Mononuclear cell (primary cell): ENCODE results near the gene ZNF850. TPM values are rescaled to one million over a fixed set of nuclear protein-coding genes. Genes with fewer than 3 reads are reported as not detected.
A peak's percentile ranks its signal among the peaks of the same experiment; 100 is the strongest.
"Not testable (repeated sequence)": the region's sequence is repeated elsewhere in the genome, so short reads cannot be mapped to it uniquely, and the experiment has no call there.

ENCODE experiments used
- H3K27me3 ChIP-seq: 2 replicates; pipeline ENCODE4 v1.6.0; 2011; ENCODE audit warnings: low read length, control low read depth; ENCODE audit not compliant: insufficient read depth
- H3K4me1 ChIP-seq: 2 replicates; pipeline ENCODE4 v1.5.1; 2011; ENCODE audit warnings: mild to moderate bottlenecking, low read length, control low read depth; ENCODE audit not compliant: insufficient read depth
- H3K4me3 ChIP-seq: 2 replicates; pipeline ENCODE4 v1.5.1; 2011; ENCODE audit warnings: mild to moderate bottlenecking, low read length, moderate library complexity
- H3K9me3 ChIP-seq: 2 replicates; pipeline ENCODE4 v1.5.1; 2011; ENCODE audit warnings: low read depth, mild to moderate bottlenecking, control low read depth, low read length
- total RNA-seq: library from RNA; depleted of rRNA; stranded (reverse); fragments of >200 nt; gene quantifications from one replicate; pipeline ENCODE4 v1.2.3, GENCODE V29; 2012

Gene ZNF850
- total RNA-seq, 1 donor: 1.4 TPM

DNA sequence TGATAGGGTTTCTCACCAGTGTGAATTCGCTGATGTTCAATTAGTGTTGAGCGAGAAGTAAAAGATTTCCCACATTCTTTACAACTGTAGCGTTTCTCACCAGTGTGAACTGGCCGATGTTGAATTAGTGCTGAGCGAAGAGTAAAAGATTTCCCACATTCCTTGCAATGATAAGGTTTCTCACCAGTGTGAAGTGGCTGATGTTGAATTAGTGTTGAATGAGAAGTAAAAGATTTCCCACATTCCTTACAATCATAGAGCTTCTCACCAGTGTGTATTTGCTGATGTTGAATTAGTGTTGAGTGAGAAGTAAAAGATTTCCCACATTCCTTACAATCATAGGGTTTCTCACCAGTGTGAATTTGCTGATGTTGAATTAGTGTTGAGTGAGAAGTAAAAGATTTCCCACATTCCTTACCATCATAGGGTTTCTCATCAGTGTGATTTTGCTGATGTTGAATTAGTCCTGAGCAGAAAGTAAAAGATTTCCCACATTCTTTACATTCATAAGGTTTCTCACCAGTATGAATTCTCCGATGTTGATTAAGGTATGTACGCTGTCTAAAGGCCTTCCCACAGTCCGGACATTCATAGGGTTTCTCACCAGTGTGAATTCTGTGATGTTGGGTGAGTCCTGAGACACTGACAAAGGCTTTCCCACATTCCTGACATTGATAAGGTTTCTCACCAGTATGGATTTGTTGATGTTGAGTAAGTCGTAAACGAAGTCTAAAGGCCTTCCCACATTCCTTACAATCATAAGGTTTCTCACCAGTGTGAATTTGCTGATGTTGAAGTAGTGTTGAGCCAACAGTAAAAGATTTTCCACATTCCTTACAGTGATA lies 24.0 kb downstream of the ZNF850 start:
- no peaks in the 10 kb centered on the region for H3K4me1 ChIP-seq
- H3K9me3 ChIP-seq: peaks cover 99% of the 10 kb centered on the region
- no peak overlapping the region for H3K4me3 ChIP-seq
- no peaks in the 10 kb centered on the region for H3K27me3 ChIP-seq

DNA sequence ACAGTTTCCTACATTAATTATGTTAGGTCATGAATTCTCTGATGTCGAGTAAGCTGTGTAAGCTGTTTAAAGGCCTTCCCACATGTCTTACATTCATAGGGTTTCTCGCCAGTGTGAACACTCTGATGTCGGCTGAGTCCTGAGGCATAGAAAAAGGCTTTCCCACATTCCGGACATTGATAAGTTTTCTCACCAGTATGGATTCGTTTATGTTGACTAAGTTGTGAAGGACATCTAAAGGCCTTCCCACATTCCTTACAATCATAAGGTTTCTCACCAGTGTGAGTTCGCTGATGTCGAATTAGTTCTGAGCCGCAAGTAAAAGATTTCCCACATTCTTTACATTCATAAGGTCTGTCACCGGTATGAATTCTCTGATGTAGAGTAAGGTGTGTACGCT lies 24.9 kb downstream of the ZNF850 start:
- H3K4me3 ChIP-seq: no peak overlapping the region
- H3K9me3 ChIP-seq: peaks cover 100% of the 10 kb centered on the region
- H3K27me3 ChIP-seq: no peaks in the 10 kb centered on the region
- no peaks in the 10 kb centered on the region for H3K4me1 ChIP-seq

DNA sequence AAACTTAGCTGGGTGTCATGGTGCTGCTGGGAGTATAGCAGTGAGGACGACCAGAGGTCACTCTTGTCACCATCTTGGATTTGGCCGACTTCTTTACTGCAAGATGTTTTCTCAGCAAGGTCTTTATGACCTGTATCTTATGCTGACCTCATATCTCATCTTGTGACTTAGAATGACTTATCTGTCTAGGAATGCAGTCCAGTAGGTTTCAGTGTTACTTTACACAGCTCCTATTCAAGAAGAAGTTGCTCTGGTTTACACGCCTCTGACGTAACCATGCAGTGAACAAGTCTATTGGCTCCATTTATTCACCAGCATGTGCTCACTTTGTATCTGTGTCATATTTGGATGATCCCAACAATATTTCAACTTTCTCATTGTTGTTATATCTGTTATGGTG lies 26.7 kb downstream of the ZNF850 start:
- H3K27me3 ChIP-seq: no peaks in the 10 kb centered on the region
- H3K9me3 ChIP-seq: peaks cover 97% of the 10 kb centered on the region
- H3K4me3 ChIP-seq: no peak overlapping the region
- no peaks in the 10 kb centered on the region for H3K4me1 ChIP-seq

DNA sequence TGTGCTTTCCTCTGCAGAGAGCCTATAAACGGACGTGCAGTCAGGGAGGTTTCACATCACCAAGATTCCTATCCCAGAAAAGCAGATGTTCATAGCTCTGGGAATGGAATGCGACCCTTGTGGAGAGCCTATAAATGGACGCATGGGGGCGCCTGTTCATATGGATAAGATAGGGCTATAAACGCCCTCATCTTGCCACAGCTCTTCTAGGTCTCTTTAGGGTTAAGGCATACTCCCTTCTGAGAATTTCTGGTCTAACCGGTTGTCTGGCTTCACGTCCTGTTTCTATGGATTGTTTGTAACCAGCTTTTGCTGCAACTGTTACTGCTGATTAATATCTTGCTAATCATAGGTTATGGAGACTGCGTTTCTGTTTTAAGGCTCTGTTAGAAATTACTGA lies 36.4 kb downstream of the ZNF850 start:
- H3K4me1 ChIP-seq, H3K4me3 ChIP-seq, H3K27me3 ChIP-seq: not testable (repeated sequence)
- peaks cover 86% of the 10 kb centered on the region for H3K9me3 ChIP-seq

DNA sequence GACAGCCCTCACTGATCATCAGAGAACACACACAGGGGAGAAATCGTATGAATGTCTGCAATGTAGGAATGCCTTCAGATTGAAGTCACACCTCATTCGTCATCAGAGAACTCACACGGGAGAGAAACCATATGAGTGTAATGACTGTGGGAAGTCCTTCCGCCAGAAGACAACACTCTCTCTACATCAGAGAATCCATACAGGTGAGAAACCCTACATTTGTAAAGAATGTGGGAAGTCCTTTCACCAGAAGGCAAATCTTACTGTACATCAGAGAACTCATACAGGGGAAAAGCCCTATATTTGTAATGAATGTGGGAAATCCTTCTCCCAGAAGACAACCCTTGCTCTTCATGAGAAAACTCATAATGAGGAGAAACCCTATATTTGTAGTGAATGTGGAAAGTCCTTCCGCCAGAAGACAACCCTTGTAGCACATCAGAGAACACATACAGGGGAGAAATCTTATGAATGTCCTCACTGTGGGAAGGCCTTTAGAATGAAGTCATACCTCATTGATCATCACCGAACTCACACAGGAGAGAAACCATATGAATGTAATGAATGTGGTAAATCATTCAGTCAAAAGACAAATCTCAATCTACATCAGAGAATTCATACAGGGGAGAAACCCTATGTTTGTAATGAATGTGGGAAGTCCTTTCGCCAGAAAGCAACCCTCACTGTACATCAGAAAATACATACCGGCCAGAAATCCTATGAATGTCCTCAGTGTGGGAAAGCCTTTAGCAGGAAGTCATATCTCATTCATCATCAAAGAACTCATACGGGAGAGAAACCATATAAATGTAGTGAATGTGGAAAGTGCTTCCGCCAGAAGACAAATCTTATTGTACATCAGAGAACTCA lies 52.7 kb downstream of the ZNF850 start:
- no peaks in the 10 kb centered on the region for H3K27me3 ChIP-seq
- H3K4me1 ChIP-seq: no peaks in the 10 kb centered on the region
- peaks cover 82% of the 10 kb centered on the region for H3K9me3 ChIP-seq
- H3K4me3 ChIP-seq: no peak overlapping the region

DNA sequence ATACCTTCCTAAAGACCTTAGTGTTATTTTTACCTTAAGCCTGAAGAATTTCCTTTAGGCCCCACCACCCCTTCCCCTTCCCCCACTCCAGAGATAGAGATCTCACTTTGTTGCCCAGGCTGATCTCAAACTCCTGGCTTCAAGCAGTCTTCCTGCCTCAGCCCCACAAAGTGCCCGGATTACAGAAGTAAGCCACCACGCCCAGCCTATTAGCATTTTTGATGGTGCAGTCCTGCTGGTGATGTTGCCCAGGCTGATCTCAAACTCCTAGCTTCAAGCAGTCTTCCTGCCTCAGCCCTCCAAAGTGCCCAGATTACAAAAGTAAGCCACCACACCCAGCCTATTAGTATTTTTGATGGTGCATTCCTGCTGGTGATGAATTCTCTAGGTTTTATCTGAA lies 63.2 kb downstream of the ZNF850 start:
- Histone ChIP-seq H3K27me3 (no peaks in the 10 kb centered on the region), H3K4me1 (no peaks in the 10 kb centered on the region), H3K4me3 (no peak overlapping the region), H3K9me3 (peaks cover 98% of the 10 kb centered on the region)

DNA sequence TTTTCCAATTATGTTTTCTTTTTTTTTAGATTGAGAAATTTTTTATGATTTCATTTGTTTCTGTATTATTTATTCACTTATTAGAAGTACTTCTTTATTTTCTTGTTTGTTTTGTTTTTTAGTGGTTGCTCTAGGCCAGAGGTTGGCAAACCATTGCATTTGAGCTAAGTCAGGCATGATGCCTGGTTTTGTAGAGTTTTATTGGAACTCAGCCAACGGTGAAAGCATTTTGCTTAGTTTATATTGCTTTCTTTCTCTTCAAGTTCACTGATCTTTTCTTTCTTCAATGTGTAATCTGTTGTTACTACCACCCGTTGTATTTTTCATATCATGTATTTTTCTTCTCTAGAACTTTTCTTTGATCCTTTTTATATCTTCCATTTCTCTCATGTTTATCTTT lies 65.5 kb downstream of the ZNF850 start:
- H3K4me1 ChIP-seq: no peaks in the 10 kb centered on the region
- H3K4me3 ChIP-seq: no peak overlapping the region
- H3K27me3 ChIP-seq: no peaks in the 10 kb centered on the region
- peaks cover 76% of the 10 kb centered on the region for H3K9me3 ChIP-seq

DNA sequence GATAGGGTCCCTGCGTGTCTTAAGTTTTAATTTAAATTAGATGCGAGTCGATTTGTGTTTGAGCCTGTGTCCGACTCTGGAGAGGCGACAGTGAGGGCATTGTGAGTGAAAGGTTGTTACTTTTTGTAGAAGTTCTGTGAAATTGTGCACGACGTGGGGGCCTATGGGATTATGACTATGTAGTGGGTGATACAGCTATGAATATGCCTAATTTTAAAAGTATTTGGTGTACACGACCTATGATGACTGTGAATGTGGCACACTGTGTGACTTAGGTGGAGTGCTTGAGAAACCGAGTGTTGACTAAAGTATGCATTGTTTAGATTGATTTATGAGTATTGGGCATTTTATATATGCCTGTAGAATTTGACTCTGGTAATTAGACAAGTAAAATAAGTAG lies 84.5 kb downstream of the ZNF850 start:
- peaks cover 10% of the 10 kb centered on the region for H3K9me3 ChIP-seq
- peak overlapping the region; percentile 67 for H3K4me3 ChIP-seq

DNA sequence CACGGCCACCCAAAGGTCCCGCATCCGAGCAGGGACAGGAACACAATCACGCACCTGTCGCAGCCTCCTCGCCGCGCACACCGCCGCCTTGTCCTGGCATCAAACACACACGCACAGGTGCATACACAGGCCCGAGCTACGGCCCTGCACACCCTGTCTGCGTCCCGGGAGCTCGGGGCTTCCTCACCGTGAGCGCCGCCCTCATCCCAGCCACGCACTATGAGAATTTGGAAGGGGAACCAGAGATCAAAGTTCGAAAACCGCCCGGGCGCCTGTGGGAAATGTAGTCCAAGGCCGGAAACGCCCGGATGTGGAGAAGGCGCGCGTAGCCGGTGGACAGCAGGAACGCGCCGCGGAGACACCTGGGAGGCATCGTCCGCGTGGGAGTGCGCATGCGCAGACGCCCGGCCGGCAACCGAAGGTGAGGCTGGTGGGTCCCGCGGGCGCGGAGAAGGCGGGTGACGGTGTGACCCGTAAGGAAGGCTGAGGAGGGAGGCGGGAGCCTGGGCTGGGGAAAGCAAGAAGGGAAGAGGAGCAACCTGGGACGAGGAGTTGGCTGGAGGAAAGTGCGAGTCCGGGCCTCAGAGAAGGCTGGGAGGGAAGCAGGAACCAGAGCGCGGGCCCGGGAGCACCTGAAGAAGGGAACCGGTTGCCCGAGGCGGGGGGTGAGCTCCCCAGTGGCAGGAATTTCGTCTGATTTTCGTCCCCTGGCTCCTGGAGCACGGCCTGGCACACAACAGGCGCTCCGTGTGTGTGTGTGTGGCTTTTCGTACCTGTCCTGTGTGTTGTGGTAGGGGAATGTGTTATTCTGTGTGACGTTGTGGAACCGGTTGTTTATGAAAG lies 85.2 kb downstream of the ZNF850 start, which contains the start of gene ZNF567:
Gene ZNF567, plus strand, starts transcription at position 399 of the 843 bp plus-strand sequence. CDS start 7,256 bp downstream, outside the sequence.
- H3K27me3 ChIP-seq: no peaks in the 10 kb centered on the region
- peak within 1 kb of the TSS; percentile 67 for H3K4me3 ChIP-seq
- H3K9me3 ChIP-seq: peaks cover 9% of the 10 kb centered on the region
- peaks cover 22% of the 10 kb centered on the region for H3K4me1 ChIP-seq

More for the DNA sequence above, 84.5 kb downstream of the ZNF850 start:
- H3K27me3 ChIP-seq: no peaks in the 10 kb centered on the region
- H3K4me1 ChIP-seq: peaks cover 22% of the 10 kb centered on the region

DNA sequence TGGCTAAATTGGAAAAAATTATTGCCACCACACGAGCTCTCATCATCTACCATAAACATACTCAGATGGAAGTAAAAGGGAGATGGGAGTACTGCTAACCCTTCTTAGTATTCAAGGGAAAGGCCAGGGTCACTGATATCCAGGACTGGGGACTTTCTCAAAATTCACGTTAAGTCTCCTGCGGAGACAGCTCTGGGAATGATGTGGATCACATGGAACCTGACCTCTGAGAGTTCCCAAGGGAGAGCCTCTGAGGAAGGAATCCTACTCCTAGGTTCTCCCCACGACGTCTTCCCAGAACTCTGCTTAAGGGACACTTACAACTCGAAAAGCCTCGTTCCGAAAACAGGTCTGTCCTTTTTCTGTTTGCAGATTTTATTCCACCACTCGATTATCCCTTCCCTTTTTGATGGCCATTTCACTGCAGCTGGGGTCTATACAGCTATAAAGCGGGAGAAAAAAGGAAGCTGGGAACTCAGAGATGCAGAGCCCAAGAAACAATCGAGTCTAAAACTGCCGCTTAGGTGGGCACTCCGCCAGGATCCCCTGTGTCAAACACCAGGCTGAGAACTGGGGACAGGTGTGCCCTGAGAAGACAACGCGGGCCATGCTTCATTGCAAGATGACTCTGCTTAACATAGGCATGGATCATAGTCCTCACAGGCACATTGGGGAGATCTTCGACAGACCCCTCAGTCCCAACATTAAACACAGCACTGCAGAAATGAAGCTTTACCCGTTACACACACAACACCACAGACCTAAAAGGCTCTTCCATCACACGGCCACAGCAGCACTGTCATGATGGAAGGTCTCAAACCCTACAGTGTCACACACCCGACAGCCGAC lies 86.0 kb downstream of the ZNF850 start:
- Histone ChIP-seq H3K9me3 (peaks cover under 1% of the 10 kb centered on the region), H3K4me1 (peaks cover 22% of the 10 kb centered on the region), H3K4me3 (peak overlapping the region; percentile 67), H3K27me3 (no peaks in the 10 kb centered on the region)

DNA sequence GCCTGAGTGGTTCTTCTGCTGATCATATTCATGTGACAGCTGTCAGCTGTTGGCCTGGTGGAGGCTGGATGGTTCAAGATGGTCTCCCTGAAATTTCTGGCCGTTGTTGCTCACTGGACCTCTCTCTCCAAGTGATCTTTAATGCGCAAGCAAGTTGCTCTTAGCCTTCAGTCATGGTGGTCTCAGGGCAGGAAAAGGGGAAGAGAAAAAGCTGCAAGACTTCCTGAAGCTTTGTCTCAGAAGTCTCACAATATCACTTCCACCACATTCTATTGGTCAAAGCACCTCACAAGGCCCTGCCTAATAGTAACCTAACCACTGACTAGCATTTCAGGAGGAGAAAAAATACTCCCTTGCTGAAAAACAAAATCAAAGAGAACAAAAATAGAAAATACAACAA lies 86.8 kb downstream of the ZNF850 start:
- H3K9me3 ChIP-seq: no peaks in the 10 kb centered on the region
- no peaks in the 10 kb centered on the region for H3K27me3 ChIP-seq
- peaks cover 22% of the 10 kb centered on the region for H3K4me1 ChIP-seq
- H3K4me3 ChIP-seq: no peak overlapping the region

DNA sequence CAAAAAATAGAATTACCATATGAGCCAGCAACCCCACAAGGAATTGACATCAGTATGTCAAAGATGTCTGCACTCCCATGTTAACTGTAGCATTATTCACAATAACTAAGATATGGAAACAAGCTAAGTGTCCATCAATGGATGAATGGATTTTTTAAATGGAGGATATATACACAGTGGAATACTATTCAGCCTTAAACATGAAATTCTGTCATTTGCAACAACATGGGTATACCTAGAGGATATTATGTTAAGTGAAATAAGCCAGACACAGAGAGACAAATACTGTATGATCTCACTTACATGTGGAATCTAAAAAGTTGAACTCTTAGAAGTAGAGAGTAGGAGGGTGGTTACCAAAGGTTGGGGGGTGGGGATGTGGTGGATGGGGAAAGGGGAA lies 93.2 kb downstream of the ZNF850 start:
- H3K27me3 ChIP-seq: no peaks in the 10 kb centered on the region
- H3K4me3 ChIP-seq: no peak overlapping the region
- peaks cover 12% of the 10 kb centered on the region for H3K9me3 ChIP-seq
- H3K4me1 ChIP-seq: no peaks in the 10 kb centered on the region

DNA sequence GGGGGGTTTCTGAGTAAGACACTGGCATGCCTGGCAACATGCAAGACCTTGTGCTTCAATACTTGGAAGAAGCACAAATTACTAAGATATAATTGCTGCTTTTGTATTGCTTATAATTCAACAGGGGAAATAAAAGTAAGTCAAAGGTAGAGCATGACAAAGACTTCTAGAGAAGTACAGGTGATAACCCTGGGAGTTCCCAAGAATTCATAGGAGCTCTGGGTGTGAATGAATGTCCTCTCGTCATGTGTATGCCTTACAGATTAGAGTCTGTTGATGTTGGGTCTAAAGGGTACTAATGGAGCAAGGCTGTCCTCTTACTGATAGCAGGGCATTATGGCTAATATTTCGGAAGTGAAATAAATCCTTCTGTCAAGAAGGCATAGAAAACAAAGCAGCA lies 98.4 kb downstream of the ZNF850 start:
- H3K4me3 ChIP-seq: no peak overlapping the region
- H3K27me3 ChIP-seq: no peaks in the 10 kb centered on the region
- H3K4me1 ChIP-seq: no peaks in the 10 kb centered on the region
- peaks cover 29% of the 10 kb centered on the region for H3K9me3 ChIP-seq

DNA sequence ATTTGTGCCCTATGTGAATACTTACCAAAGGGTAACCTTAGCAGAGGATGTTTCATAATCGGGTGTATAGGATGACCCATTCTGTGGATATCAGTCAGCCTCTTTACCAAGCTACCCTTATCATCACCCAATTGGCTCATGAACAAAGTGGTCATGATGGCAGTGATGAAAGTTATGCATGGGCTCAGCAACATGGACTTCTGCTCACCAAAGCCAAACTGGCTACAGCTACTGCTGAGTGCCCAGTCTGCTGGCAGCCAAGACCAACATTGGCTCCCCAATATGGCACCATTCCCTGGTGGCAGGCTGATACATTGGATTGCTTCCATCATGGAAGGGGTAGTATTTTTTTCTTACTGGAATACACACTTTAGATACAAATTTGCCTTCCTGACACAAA lies 100.2 kb downstream of the ZNF850 start:
- H3K4me3 ChIP-seq: no peak overlapping the region
- peaks cover 24% of the 10 kb centered on the region for H3K9me3 ChIP-seq
- H3K27me3 ChIP-seq: no peaks in the 10 kb centered on the region
- H3K4me1 ChIP-seq: peaks cover 9% of the 10 kb centered on the region
